H9 (cell line): ENCODE data around the gene CLIP1. TPM values are rescaled to one million over a fixed set of nuclear protein-coding genes. Genes with fewer than 3 reads are reported as not detected.

ENCODE experiments used
- DNase-seq: peaks from one replicate; pipeline ENCODE4 v3.0.0-alpha.2; 2017
- H2AFZ ChIP-seq: one replicate; pipeline ENCODE4 v1.6.1; 2013; ENCODE audit warnings: mild to moderate bottlenecking, low read length, control low read depth, moderate library complexity
- H2AK5ac ChIP-seq: 2 replicates; pipeline ENCODE4 v1.6.1; 2013; ENCODE audit warnings: low read length, control low read depth, mixed read lengths; ENCODE audit not compliant: insufficient read length
- H2BK120ac ChIP-seq: one replicate; pipeline ENCODE4 v1.6.1; 2013; ENCODE audit warnings: low read depth, mild to moderate bottlenecking, low read length, control low read depth, inconsistent platforms; ENCODE audit not compliant: poor library complexity, severe bottlenecking
- H2BK12ac ChIP-seq: 2 replicates; pipeline ENCODE4 v1.6.1; 2013; ENCODE audit warnings: low read length, control low read depth, mixed read lengths, low read depth; ENCODE audit not compliant: insufficient read length
- H2BK15ac ChIP-seq: 2 replicates; pipeline ENCODE4 v1.6.1; 2013; ENCODE audit warnings: low read depth, low read length, control low read depth
- H2BK20ac ChIP-seq: one replicate; pipeline ENCODE4 v1.6.1; 2013; ENCODE audit warnings: low read depth, mild to moderate bottlenecking, low read length, control low read depth, inconsistent platforms; ENCODE audit not compliant: poor library complexity, severe bottlenecking
- H2BK5ac ChIP-seq: 2 replicates; pipeline ENCODE4 v1.6.1; 2013; ENCODE audit warnings: low read length, control low read depth, mixed read lengths; ENCODE audit not compliant: insufficient read length
- H3K14ac ChIP-seq: 2 replicates; pipeline ENCODE4 v1.6.1; 2013; ENCODE audit warnings: low read length, control low read depth; ENCODE audit not compliant: insufficient read depth
- H3K18ac ChIP-seq: 2 replicates; pipeline ENCODE4 v1.6.1; 2013; ENCODE audit warnings: low read depth, mild to moderate bottlenecking, mixed read lengths, low read length, control low read depth; ENCODE audit not compliant: insufficient read length
- H3K23ac ChIP-seq: 2 replicates; pipeline ENCODE4 v1.6.1; 2013; ENCODE audit warnings: low read length, control low read depth, mixed read lengths, low read depth; ENCODE audit not compliant: insufficient read length
- H3K23me2 ChIP-seq: 2 replicates; pipeline ENCODE4 v1.6.1; 2013; ENCODE audit warnings: low read depth, mild to moderate bottlenecking, mixed read lengths, low read length, control low read depth; ENCODE audit not compliant: insufficient read length, poor library complexity, severe bottlenecking
- H3K27ac ChIP-seq: 2 replicates; pipeline ENCODE4 v1.5.1; 2013; ENCODE audit warnings: low read length, control low read depth, mixed read lengths, low read depth; ENCODE audit not compliant: insufficient read length
- H3K27me3 ChIP-seq: 2 replicates; pipeline ENCODE4 v1.6.1; 2013; ENCODE audit warnings: low read length, control low read depth, inconsistent platforms; ENCODE audit not compliant: insufficient read depth
- H3K4ac ChIP-seq: 2 replicates; pipeline ENCODE4 v1.6.1; 2013; ENCODE audit warnings: low read depth, mild to moderate bottlenecking, control low read depth, inconsistent platforms, low read length, moderate library complexity
- H3K4me1 ChIP-seq: 2 replicates; pipeline ENCODE4 v1.6.1; 2013; ENCODE audit warnings: low read length, control low read depth, inconsistent platforms; ENCODE audit not compliant: insufficient read depth
- H3K4me2 ChIP-seq: 2 replicates; pipeline ENCODE4 v1.6.1; 2013; ENCODE audit warnings: low read length, control low read depth, mixed read lengths; ENCODE audit not compliant: insufficient read length, insufficient read depth
- H3K56ac ChIP-seq: 2 replicates; pipeline ENCODE4 v1.6.1; 2013; ENCODE audit warnings: low read depth, mild to moderate bottlenecking, mixed read lengths, low read length, control low read depth; ENCODE audit not compliant: insufficient read length
- H3K79me1 ChIP-seq: 2 replicates; pipeline ENCODE4 v1.6.1; 2013; ENCODE audit warnings: low read depth, mild to moderate bottlenecking, moderate library complexity, low read length, control low read depth, inconsistent platforms; ENCODE audit not compliant: insufficient read depth, poor library complexity, severe bottlenecking
- H3K79me2 ChIP-seq: 2 replicates; pipeline ENCODE4 v1.6.1; 2013; ENCODE audit warnings: low read length, control low read depth, inconsistent platforms; ENCODE audit not compliant: insufficient read depth
- H3K9ac ChIP-seq: 2 replicates; pipeline ENCODE4 v1.6.1; 2013; ENCODE audit warnings: low read length, control low read depth, mixed read lengths; ENCODE audit not compliant: insufficient read length; ENCODE audit errors: extremely low read depth
- H3K9me3 ChIP-seq: one replicate; pipeline ENCODE4 v1.6.1; 2013; ENCODE audit warnings: low read depth, low read length, inconsistent platforms; ENCODE audit not compliant: control insufficient read depth
- H3T11ph ChIP-seq: one replicate; pipeline ENCODE4 v1.6.1; 2013; ENCODE audit warnings: mild to moderate bottlenecking, low read length, control low read depth, inconsistent platforms
- H4K20me1 ChIP-seq: one replicate; pipeline ENCODE4 v1.6.1; 2013; ENCODE audit not compliant: control insufficient read depth, insufficient read length, insufficient read depth
- H4K5ac ChIP-seq: 2 replicates; pipeline ENCODE4 v1.6.1; 2013; ENCODE audit warnings: low read depth, mild to moderate bottlenecking, mixed read lengths, low read length, control low read depth; ENCODE audit not compliant: insufficient read length
- H4K8ac ChIP-seq: replicated peaks from 2 replicates; pipeline ENCODE4 v1.6.1; 2013; ENCODE audit warnings: low read length, control low read depth, mixed read lengths, low read depth; ENCODE audit not compliant: insufficient read length
- H4K91ac ChIP-seq: 2 replicates; pipeline ENCODE4 v1.6.1; 2013; ENCODE audit warnings: low read depth, mild to moderate bottlenecking, moderate library complexity, mixed read lengths, low read length, control low read depth; ENCODE audit not compliant: insufficient read length
- H3K27ac Mint-ChIP-seq, 3 experiments: 2 replicates in 2 of 3; 3 replicates in 1 of 3; pipeline ENCODE4 v1.8.0; 2020 to 2021; ENCODE audit warnings: mixed read lengths in 3 of 3, mild to moderate bottlenecking in 1 of 3, moderate library complexity in 1 of 3
- H3K27me3 Mint-ChIP-seq: 2 replicates; pipeline ENCODE4 v1.8.0; 2021; ENCODE audit warnings: low read depth, mild to moderate bottlenecking, moderate library complexity, mixed read lengths
- H3K36me3 Mint-ChIP-seq, 3 experiments: 2 replicates in 2 of 3; 3 replicates in 1 of 3; pipeline ENCODE4 v1.8.0; 2020 to 2021; ENCODE audit warnings: low read depth in 3 of 3, mixed read lengths in 3 of 3; ENCODE audit not compliant: insufficient read depth in 1 of 3
- H3K4me1 Mint-ChIP-seq, 2 experiments: 2 replicates each; pipeline ENCODE4 v1.8.0; 2020; ENCODE audit warnings: mixed read lengths in 2 of 2
- H3K4me3 Mint-ChIP-seq, 2 experiments: 2 replicates in 1 of 2; 3 replicates in 1 of 2; pipeline ENCODE4 v1.8.0; 2020 to 2021; ENCODE audit warnings: mild to moderate bottlenecking in 2 of 2, mixed read lengths in 2 of 2, moderate library complexity in 1 of 2
- H3K9me3 Mint-ChIP-seq, 2 experiments: 2 replicates in 1 of 2; 3 replicates in 1 of 2; pipeline ENCODE4 v1.8.0; 2020; ENCODE audit warnings: mild to moderate bottlenecking in 2 of 2, mixed read lengths in 2 of 2, moderate library complexity in 1 of 2
- CTCF ChIP-seq: fragments of 200-600 bp; sonication (generic); conservative IDR thresholded peaks from 3 replicates; pipeline ENCODE4 v1.8.0; 2021; ENCODE audit warnings: antibody characterized with exemption, mild to moderate bottlenecking
- WGBS: extraction: QIAGEN DNeasy Blood & Tissue Kit; methylation state at CpG from one replicate; pipeline ENCODE4 v1.1.7; 2013; ENCODE audit warnings: missing lambda C conversion rate, low lambda C conversion rate, mixed read lengths; ENCODE audit not compliant: insufficient read length; ENCODE audit errors: extremely low coverage; 5-methylcytosine and 5-hydroxymethylcytosine counted together
- total RNA-seq: library from RNA; stranded (reverse); gene quantifications from 2 replicates; pipeline ENCODE4 v1.2.1, GENCODE V29; 2021

Gene CLIP1
- total RNA-seq, 1 experiment from 2014 or later: 23.6 TPM

- Histone ChIP-seq H4K8ac (no peak overlapping the region), H4K5ac (no peak overlapping the region), H2AK5ac (no peak overlapping the region), H3K14ac (no peak overlapping the region), H3K23ac (no peak overlapping the region), H2BK120ac (no peak overlapping the region), H3K27me3 (no peaks in the 10 kb centered on the region), H2BK12ac (no peak overlapping the region), H2BK20ac (no peak overlapping the region), H3K4me1 (no peaks in the 10 kb centered on the region), H3K27ac (no peak overlapping the region), H3K9ac (no peak overlapping the region), H3K23me2 (no peaks in the 10 kb centered on the region), H4K20me1 (no peaks in the 10 kb centered on the region), H3K79me1 (no peaks in the 10 kb centered on the region), H4K91ac (no peak overlapping the region), H3K56ac (no peak overlapping the region), H3K4ac (no peak overlapping the region), H3K79me2 (no peaks in the 10 kb centered on the region), H3K18ac (no peak overlapping the region), H2AFZ (no peak overlapping the region), H3K4me2 (no peak overlapping the region), H2BK15ac (no peak overlapping the region), H3T11ph (no peak overlapping the region), H3K9me3 (no peaks in the 10 kb centered on the region), H2BK5ac (no peak overlapping the region)
- no peak for DNase-seq
- no CpG with 5 or more reads among the region's 2 CpGs for WGBS
- no peak for TF ChIP-seq CTCF
- no peak overlapping the region for H3K4me3 Mint-ChIP-seq
- no peaks in the 10 kb centered on the region for H3K9me3 Mint-ChIP-seq
- H3K27ac Mint-ChIP-seq: no peak overlapping the region
- no peaks in the 10 kb centered on the region for H3K36me3 Mint-ChIP-seq
- H3K27me3 Mint-ChIP-seq: no peaks in the 10 kb centered on the region; the same call in 1 of the 2 replicates
- no peaks in the 10 kb centered on the region for H3K4me1 Mint-ChIP-seq
These were observed 38.2 kb upstream of the CLIP1 start for GRCh38 chr12:122460641-122461040.
